MM.1S (cell line): ENCODE data around the gene RNF14.

ENCODE experiments used
- DNase-seq: peaks from one replicate; pipeline ENCODE4 v3.0.0-alpha.2; 2015
- H2AFZ ChIP-seq: fragments of 300-600 bp; sonication (generic); 2 replicates; pipeline ENCODE4 v1.6.0; 2016; ENCODE audit warnings: antibody characterized with exemption, low read length
- H3F3A ChIP-seq: fragments of 300-600 bp; sonication (generic); 2 replicates; pipeline ENCODE4 v1.6.1; 2016; ENCODE audit warnings: mild to moderate bottlenecking, antibody characterized with exemption, low read length, moderate library complexity, mixed read lengths; ENCODE audit not compliant: insufficient read depth
- H3K27ac ChIP-seq: fragments of 300-600 bp; sonication (generic); 2 replicates; pipeline ENCODE4 v1.5.1; 2016; ENCODE audit warnings: mild to moderate bottlenecking, low read length
- H3K27me3 ChIP-seq: fragments of 300-600 bp; sonication (generic); replicated peaks from 2 replicates; pipeline ENCODE4 v1.6.0; 2016; ENCODE audit warnings: low read length; ENCODE audit not compliant: insufficient read depth
- H3K36me3 ChIP-seq: fragments of 300-600 bp; sonication (generic); replicated peaks from 2 replicates; pipeline ENCODE4 v1.6.1; 2016; ENCODE audit warnings: mild to moderate bottlenecking, low read length, mixed read lengths; ENCODE audit not compliant: insufficient read depth
- H3K4me1 ChIP-seq: fragments of 300-600 bp; sonication (generic); 2 replicates; pipeline ENCODE4 v1.6.1; 2016; ENCODE audit warnings: low read length, mixed read lengths
- H3K4me2 ChIP-seq: fragments of 300-600 bp; sonication (generic); 2 replicates; pipeline ENCODE4 v1.6.0; 2016; ENCODE audit warnings: low read depth, low read length
- H3K4me3 ChIP-seq: fragments of 300-600 bp; sonication (generic); 2 replicates; pipeline ENCODE4 v1.5.1; 2016; ENCODE audit warnings: low read length, mixed read lengths
- H3K79me2 ChIP-seq: fragments of 300-600 bp; sonication (generic); 2 replicates; pipeline ENCODE4 v1.6.1; 2016; ENCODE audit warnings: mixed run types, low read length, mixed read lengths
- H3K9ac ChIP-seq: fragments of 300-600 bp; sonication (generic); 2 replicates; pipeline ENCODE4 v1.6.1; 2016; ENCODE audit warnings: low read length, mixed read lengths
- H3K9me2 ChIP-seq: fragments of 300-600 bp; sonication (generic); replicated peaks from 2 replicates; pipeline ENCODE4 v1.6.1; 2016; ENCODE audit warnings: mild to moderate bottlenecking, low read length, mixed read lengths; ENCODE audit not compliant: insufficient read depth
- H3K9me3 ChIP-seq: fragments of 300-600 bp; sonication (generic); replicated peaks from 2 replicates; pipeline ENCODE4 v1.6.1; 2016; ENCODE audit warnings: mild to moderate bottlenecking, low read length, mixed read lengths; ENCODE audit not compliant: insufficient read depth
- H4K20me1 ChIP-seq: fragments of 300-600 bp; sonication (generic); 2 replicates; pipeline ENCODE4 v1.6.1; 2016; ENCODE audit warnings: mild to moderate bottlenecking, low read length, moderate library complexity, mixed read lengths; ENCODE audit not compliant: insufficient read depth
- EZH2 ChIP-seq: fragments of 300-600 bp; sonication (generic); optimal IDR thresholded peaks from 2 replicates; pipeline ENCODE3; 2017; ENCODE audit warnings: low read depth, mild to moderate bottlenecking, antibody characterized with exemption, low read length, mixed read lengths
- EZH2phosphoT487 ChIP-seq: fragments of 300-600 bp; sonication (generic); IDR thresholded peaks from 2 replicates; pipeline ENCODE4 v1.6.1; 2018; ENCODE audit warnings: antibody characterized with exemption, low read length
- TF ChIP-seq, protein P1 (sequence below): fragments of 300-600 bp; sonication (generic); IDR thresholded peaks from 2 replicates; pipeline ENCODE4 v1.5.1; 2016; ENCODE audit warnings: antibody characterized with exemption, low read length, mixed read lengths

The RNF14 gene

DNA sequence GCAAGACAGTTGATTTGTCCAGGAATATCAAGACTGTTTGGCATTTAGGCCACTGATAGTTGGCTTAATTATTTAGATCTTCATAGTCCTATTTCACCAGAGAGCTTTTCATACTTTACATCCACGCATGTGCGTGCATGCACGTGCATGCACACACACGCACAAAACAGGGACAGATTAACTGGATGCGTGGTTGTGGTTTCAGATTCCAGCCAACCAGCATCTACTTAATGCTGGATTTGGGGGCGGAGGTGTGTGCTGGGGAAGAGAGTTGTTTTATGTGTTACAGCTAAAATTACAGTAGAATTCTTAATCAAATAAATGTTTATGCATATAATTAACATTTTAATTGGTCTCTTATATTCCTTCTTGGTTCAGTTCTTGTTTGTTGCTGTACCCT lies 7.3 kb downstream of the RNF14 start:
- Histone ChIP-seq H3K27ac (no peak overlapping the region), H3F3A (no peaks in the 10 kb centered on the region), H3K4me3 (no peak overlapping the region), H2AFZ (no peak overlapping the region), H3K4me2 (no peak overlapping the region), H3K9ac (no peak overlapping the region), H3K9me3 (no peaks in the 10 kb centered on the region), H4K20me1 (no peaks in the 10 kb centered on the region), H3K36me3 (peaks cover 7% of the 10 kb centered on the region; the same call in 1 of the 2 replicates), H3K9me2 (no peaks in the 10 kb centered on the region), H3K4me1 (0 out of 2 replicates have a peak, but pooled peaks cover under 1% of the 10 kb centered on the region), H3K79me2 (peaks cover 33% of the 10 kb centered on the region), H3K27me3 (no peaks in the 10 kb centered on the region)
- TF ChIP-seq EZH2 = no peak
- no peak for TF ChIP-seq EZH2phosphoT487
- TF ChIP-seq, protein P1, sequence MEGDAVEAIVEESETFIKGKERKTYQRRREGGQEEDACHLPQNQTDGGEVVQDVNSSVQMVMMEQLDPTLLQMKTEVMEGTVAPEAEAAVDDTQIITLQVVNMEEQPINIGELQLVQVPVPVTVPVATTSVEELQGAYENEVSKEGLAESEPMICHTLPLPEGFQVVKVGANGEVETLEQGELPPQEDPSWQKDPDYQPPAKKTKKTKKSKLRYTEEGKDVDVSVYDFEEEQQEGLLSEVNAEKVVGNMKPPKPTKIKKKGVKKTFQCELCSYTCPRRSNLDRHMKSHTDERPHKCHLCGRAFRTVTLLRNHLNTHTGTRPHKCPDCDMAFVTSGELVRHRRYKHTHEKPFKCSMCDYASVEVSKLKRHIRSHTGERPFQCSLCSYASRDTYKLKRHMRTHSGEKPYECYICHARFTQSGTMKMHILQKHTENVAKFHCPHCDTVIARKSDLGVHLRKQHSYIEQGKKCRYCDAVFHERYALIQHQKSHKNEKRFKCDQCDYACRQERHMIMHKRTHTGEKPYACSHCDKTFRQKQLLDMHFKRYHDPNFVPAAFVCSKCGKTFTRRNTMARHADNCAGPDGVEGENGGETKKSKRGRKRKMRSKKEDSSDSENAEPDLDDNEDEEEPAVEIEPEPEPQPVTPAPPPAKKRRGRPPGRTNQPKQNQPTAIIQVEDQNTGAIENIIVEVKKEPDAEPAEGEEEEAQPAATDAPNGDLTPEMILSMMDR = no peak
- no peak for DNase-seq

DNA sequence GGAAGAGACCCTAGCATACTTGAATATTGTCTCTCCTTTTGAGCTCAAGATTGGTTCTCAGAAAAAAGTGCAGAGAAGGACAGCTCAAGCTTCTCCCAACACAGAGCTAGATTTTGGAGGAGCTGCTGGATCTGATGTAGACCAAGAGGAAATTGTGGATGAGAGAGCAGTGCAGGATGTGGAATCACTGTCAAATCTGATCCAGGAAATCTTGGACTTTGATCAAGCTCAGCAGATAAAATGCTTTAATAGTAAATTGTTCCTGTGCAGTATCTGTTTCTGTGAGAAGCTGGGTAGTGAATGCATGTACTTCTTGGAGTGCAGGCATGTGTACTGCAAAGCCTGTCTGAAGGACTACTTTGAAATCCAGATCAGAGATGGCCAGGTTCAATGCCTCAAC lies 9.5 kb downstream of the RNF14 start:
- Histone ChIP-seq H3K9ac (no peak overlapping the region), H3K9me3 (no peaks in the 10 kb centered on the region), H3K4me2 (no peak overlapping the region), H3F3A (no peaks in the 10 kb centered on the region; the same call in 1 of the 2 replicates), H3K36me3 (peaks cover 7% of the 10 kb centered on the region; the same call in 1 of the 2 replicates), H3K27me3 (no peaks in the 10 kb centered on the region), H3K4me1 (no peaks in the 10 kb centered on the region), H3K9me2 (no peaks in the 10 kb centered on the region), H3K27ac (no peak overlapping the region), H3K4me3 (no peak overlapping the region), H4K20me1 (no peaks in the 10 kb centered on the region), H2AFZ (no peak overlapping the region), H3K79me2 (peaks cover 24% of the 10 kb centered on the region; the same call in 1 of the 2 replicates)
- no peak for DNase-seq
- TF ChIP-seq EZH2phosphoT487 = no peak
- TF ChIP-seq, protein P1 = no peak
- TF ChIP-seq EZH2 = no peak

DNA sequence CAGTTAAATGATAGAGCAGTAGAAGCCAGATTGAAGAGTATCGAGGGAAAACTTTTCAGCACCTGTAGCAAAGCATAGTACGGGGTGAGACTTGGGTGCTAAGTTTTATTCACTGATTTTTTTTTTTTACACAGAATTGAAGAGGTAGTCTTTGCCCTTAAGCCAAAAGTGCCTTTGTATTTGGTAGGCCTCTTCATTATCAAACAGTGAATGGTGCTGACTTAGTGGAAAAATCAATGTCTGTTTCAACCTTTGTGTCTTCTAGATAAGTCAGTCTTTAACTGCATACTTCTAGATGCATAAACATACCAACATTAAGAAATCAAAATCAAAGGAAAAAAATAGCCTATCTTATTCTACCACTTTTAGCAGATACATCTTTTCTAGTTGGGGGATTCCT lies 13.7 kb downstream of the RNF14 start:
- H3K9ac ChIP-seq = no peak overlapping the region
- H3K4me3 ChIP-seq = no peak overlapping the region
- H3K9me3 ChIP-seq = no peaks in the 10 kb centered on the region
- H2AFZ ChIP-seq = no peak overlapping the region
- DNase-seq = no peak
- H3K4me1 ChIP-seq = no peaks in the 10 kb centered on the region
- TF ChIP-seq EZH2phosphoT487 = no peak
- no peak for TF ChIP-seq EZH2
- TF ChIP-seq, protein P1 = no peak
- no peaks in the 10 kb centered on the region for H3K9me2 ChIP-seq
- H3K4me2 ChIP-seq = no peak overlapping the region
- H3K27me3 ChIP-seq = no peaks in the 10 kb centered on the region
- peaks cover 16% of the 10 kb centered on the region; the same call in 1 of the 2 replicates for H3K36me3 ChIP-seq
- H3F3A ChIP-seq = no peaks in the 10 kb centered on the region; the same call in 1 of the 2 replicates
- H4K20me1 ChIP-seq = no peaks in the 10 kb centered on the region
- H3K79me2 ChIP-seq = 0 out of 2 replicates have a peak, but pooled peaks cover 5% of the 10 kb centered on the region
- H3K27ac ChIP-seq = no peak overlapping the region
